Measurements from ENCODE around the gene SUFU.

GRCh38 chr10:102550636-102551210, 47.0 kb downstream of the SUFU start:
- TF ChIP-seq CTCF (IDR thresholded peaks at IDR 0.05; ENCODE audit: low read depth, low read length) (no peak), EZH2phosphoT487 (IDR thresholded peaks at IDR 0.05; ENCODE audit: low read depth) (no peak)
